GM21390 (cell line): Measurements from ENCODE around the gene MAPK10.

ENCODE experiments used
- ATAC-seq: cut with Tn5 transposase; IDR thresholded peaks from one replicate; pipeline ENCODE4 v1.9.1; 2021; ENCODE audit not compliant: unreplicated experiment

Gene MAPK10

DNA sequence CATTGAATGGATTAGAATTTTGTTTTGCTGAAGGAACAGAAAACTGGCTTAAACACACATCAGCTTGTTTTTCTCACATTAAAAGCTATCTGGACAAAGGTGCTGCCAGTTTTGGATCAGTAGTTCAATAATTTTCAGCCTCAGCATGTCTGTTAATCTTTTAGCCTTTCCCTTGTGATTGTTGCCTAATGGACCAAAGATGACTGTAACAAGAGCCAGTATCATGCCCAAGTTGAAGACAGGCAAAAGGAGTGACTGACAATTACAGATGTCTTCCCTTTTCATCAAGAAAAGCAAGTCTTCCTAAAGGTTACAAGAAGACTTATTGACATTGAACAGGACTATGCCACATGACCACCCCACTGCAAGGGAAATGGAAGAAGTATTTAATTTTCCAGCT, 419.7 kb downstream of the MAPK10 start:
- no peak for ATAC-seq
